GM21423 (cell line): Measurements from ENCODE around the gene ADRA2C.

Source experiments
- ATAC-seq: cut with Tn5 transposase; IDR thresholded peaks from one replicate; pipeline ENCODE4 v1.9.1; 2021; ENCODE audit warnings: mild to moderate bottlenecking, moderate library complexity; ENCODE audit not compliant: unreplicated experiment

The ADRA2C gene

DNA sequence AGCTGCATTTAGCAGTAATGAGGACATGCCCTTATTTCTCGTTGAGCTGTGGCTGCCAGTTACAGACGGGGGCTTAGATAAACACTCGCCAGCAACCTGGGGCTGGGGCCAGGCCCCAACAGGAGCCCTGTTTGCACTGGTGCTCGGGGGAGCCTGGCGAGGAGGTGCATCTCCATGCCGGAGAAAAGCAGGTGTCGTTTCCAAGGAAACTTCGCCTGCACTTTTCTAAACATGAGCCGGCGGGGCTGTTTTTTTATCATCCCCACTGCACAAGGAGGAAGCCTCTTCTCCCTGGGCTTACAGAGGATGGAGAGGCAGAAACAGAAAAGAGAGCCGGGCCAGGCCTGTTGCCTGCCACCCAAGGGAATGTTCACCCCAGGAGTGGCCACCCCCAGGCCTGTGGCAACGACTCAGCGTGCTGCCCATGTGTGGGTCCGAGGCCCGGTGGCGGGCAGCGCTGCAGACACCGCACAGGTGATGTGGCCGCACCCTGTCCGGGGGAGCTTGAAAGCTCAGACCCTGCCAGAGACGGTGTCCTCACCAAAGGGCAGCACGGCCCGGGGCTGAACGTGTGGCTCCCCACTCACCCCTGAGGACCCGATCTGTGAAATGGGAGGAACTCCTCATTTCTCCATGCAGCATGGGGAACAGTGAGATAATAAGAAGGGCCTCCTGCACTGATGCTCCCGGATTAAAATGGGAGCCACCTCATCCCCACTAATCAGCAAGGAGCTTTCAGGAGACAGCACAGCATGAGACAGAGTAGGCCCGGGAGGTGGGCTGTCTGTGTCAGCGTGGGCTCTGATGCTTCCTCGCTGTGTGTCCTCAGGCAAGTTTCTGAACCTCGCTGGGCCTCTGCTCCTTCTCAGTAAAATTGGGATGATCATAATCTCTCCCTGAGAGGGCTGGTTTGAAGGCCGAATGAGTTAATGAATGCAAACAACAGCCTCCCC, 33.8 kb upstream of the ADRA2C start:
- ATAC-seq, result no peak

- no peak for ATAC-seq
Observed at GRCh38 chr4:3733195-3733594, 33.0 kb upstream of the ADRA2C start.

DNA sequence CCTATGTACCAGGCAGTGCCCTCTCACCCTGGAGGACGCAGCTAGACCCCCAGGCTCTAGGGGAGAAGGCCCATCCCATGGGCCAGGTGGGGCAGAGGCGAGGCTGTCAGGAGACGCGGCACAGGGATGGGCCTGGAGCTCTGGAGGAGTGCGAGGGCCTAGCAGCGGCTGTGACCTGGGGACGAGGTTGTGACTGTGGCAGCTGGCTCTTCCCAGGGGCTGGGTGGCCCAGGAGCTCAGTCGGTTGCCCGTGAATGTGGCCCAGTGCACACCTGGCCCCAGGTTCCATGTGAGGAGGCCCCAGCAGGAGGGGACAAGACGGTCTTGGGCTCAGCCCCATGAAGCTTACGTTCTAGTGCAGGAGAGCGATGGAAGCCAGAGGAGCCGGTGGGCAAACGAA, 31.0 kb upstream of the ADRA2C start:
- ATAC-seq, result no peak

DNA sequence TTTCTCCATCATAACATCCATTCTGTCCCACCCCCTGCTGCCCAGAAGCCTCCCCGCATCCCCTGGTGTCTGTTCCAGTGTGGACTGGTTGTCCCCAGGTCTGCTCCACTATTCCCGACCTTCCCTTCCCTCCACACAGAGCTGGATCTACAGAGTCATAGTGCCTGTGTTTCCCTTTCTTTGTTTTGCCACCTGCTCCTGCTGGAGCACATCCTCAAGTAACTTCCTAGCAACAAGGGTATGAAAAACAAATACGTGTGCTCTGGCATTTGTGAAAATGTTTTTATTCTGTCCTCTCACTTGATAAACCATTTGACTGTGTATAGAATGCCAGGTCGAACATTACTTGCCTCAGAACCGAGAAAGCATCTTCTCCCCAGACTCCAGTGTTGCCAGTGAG, 29.9 kb upstream of the ADRA2C start:
- no peak for ATAC-seq

DNA sequence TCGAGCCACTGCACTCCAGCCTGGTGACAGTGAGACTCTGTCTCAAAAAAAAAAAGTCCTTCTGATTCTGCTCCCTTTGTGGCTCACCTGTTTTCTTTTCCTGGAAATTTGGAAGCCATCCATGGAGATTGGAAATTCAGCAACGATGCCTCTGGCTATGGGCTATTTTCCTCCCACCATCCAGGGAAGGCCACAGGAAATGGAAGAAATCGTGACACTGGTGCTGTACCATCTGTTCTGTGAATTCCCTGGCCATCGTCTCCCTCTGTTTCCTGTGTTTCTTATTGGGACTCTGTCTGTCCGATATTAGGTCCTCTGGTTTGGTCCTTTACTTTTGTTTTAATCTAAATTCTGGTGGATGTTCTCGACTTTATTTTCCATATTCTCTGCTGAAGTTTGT, 29.4 kb upstream of the ADRA2C start:
- no peak for ATAC-seq

- no peak for ATAC-seq
Observed at GRCh38 chr4:3739577-3739976, 26.6 kb upstream of the ADRA2C start.

DNA sequence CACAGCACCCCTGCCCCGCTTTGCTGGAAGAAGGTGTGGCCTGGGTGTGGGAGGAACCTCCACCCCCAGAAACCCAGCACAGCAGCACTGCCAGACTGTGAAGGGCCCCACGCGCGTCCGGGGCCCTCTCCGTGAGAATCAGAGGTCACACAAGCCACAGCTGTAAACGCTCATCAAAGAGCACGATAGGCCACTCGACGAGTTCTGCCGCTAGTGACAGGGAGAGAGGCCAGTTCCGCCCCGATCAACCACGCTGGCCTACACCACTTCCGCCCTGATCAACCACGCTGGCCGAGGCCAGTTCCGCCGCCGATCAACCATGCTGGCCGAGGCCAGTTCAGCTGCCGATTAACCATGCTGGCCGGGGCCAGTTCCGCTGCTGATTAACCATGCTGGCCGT, 25.9 kb upstream of the ADRA2C start:
- no peak for ATAC-seq

DNA sequence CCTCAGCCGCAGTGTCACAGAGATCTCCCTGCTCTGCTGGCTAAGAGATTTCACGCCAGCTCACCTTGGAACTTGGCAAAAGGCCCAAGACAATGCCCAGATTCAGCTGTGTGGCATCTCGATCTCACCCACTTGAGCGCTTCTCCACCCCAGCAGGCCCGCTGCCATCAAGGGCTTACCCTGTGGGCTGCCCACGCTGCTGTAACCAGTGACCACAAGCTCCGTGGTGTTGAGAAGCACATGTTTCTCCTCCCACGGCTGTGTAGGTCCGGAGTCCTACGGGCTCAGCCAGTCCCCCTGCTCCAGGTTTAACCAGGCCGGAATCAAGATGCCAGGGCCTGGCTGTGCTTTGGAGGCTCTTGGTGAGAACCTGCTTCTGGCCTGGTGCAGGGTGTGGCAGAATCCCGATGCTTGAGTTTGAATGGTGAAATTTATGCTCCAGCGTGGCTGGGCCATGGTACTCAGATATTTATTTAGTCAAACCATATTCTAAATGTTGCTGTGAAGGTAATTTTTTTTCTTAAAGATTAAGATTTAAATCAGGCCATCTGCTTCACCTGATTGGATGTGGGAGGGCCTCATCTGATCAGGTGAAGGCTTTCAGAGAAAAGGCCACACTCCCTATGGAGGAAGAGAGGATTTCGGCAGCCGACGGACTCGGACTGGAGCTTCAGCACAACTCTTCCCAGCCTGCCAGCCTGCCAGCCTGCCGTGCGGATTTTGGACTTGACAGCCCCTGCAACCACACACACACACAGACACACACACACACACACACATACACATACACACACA, 24.8 kb upstream of the ADRA2C start:
- no peak for ATAC-seq

- ATAC-seq, result no peak
Observed at GRCh38 chr4:3742610-3743009, 23.6 kb upstream of the ADRA2C start.

- no peak for ATAC-seq
Observed at GRCh38 chr4:3744232-3744631, 22.0 kb upstream of the ADRA2C start.

- no peak for ATAC-seq
Observed at GRCh38 chr4:3744901-3745300, 21.3 kb upstream of the ADRA2C start.

- no peak for ATAC-seq
Observed at GRCh38 chr4:3745886-3746656, 20.1 kb upstream of the ADRA2C start.

GRCh38 chr4:3746701-3747580, 19.2 kb upstream of the ADRA2C start:
- ATAC-seq, result no peak

- ATAC-seq, result no peak
Observed at GRCh38 chr4:3747581-3747904, 18.6 kb upstream of the ADRA2C start.

GRCh38 chr4:3748136-3748898, 17.9 kb upstream of the ADRA2C start:
- no peak for ATAC-seq

DNA sequence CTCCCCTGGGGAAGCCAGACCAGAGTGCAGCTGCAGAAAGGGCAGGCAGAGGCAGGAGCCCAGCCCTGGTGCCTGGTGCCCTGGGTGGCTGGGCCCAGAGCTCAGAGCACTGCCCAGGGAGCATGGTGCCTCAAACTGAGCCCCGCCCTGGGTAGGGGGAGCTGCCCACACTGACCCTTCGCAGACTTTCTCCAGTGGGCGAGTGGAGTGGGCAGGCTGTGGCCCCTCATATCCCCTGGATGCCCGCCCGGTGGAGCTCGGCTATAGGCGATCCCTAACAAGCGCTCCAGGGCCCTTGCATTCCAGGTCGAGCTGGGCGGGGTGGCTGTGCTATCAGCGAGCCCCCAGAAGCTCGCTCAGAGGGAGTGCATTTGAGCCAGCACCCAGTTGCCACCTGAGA, 17.1 kb upstream of the ADRA2C start:
- no peak for ATAC-seq

DNA sequence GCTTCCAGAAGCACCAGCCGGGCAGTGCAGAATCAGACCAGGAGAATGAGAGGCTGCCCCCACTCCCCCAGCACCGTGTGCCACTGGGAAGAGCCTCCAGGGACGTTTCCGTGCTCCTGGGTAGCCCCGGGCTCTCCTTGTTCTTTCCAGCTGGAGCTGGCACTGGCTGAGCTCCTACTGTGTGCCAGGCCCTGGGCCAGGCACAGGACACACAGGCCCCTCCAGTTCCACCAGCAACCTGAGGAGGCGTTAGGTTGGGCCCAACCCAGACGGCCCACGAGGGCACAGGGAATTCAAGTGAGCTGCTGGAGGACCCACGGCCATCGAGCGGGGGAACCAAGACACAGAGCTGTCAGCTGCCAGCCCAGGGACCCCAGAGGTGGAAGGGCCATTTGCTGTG, 15.9 kb upstream of the ADRA2C start:
- no peak for ATAC-seq

GRCh38 chr4:3752022-3752421, 14.2 kb upstream of the ADRA2C start:
- no peak for ATAC-seq

DNA sequence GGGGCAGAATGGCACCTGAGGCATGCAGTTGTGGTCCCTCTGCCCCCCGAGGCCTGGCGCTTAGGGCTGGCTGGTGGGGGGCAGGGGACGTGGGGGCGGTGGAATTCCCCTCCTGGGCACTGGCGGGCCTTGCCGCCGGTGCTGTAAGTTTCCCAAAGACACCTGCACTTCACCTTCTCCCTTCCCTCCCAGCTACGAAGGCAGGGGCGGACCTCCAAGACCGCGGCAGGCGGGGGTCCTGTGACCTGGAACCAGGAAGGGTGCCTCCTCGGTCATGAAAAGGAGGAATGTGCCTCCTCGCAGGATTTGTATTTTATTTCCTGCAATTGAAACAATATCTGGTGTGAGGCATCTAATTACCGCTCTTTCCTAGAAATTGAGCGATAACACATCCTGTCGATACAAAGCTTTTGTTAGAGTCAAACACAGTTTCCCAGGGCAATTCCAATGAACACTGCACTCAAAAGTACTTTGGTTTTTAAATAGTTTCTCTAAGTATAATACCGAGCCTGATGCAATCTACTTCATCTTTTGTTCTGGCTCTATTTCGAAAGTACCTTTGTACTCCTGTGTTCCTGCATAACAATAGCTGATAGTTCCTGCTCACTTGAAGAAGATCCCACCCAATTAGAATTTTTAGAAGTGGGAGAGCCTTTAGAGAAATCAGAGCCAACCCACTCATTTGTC, 12.3 kb upstream of the ADRA2C start:
- ATAC-seq, result no peak
